Measurements from ENCODE around the gene GPC6.

Gene GPC6

GRCh38 chr13:94243551-94243950, 1016.9 kb downstream of the GPC6 start:
- no peak overlapping the region for H3K4me3 ChIP-seq (ENCODE audit: control insufficient read depth, low read depth, low read length)
- TF ChIP-seq, protein P1, sequence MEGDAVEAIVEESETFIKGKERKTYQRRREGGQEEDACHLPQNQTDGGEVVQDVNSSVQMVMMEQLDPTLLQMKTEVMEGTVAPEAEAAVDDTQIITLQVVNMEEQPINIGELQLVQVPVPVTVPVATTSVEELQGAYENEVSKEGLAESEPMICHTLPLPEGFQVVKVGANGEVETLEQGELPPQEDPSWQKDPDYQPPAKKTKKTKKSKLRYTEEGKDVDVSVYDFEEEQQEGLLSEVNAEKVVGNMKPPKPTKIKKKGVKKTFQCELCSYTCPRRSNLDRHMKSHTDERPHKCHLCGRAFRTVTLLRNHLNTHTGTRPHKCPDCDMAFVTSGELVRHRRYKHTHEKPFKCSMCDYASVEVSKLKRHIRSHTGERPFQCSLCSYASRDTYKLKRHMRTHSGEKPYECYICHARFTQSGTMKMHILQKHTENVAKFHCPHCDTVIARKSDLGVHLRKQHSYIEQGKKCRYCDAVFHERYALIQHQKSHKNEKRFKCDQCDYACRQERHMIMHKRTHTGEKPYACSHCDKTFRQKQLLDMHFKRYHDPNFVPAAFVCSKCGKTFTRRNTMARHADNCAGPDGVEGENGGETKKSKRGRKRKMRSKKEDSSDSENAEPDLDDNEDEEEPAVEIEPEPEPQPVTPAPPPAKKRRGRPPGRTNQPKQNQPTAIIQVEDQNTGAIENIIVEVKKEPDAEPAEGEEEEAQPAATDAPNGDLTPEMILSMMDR (IDR thresholded peaks at IDR 0.05; ENCODE audit: control insufficient read depth, insufficient read depth, low read depth, low read length, missing control alignments): no peak
- no peak for DNase-seq (ENCODE audit: low read depth)

- no peak for DNase-seq (ENCODE audit: low read depth)
- TF ChIP-seq, protein P1 (IDR thresholded peaks at IDR 0.05; ENCODE audit: control insufficient read depth, insufficient read depth, low read depth, low read length, missing control alignments): no peak
- H3K4me3 ChIP-seq (ENCODE audit: control insufficient read depth, low read depth, low read length): no peak overlapping the region
Measured at GRCh38 chr13:94246495-94246894, 1019.9 kb downstream of the GPC6 start.

DNA sequence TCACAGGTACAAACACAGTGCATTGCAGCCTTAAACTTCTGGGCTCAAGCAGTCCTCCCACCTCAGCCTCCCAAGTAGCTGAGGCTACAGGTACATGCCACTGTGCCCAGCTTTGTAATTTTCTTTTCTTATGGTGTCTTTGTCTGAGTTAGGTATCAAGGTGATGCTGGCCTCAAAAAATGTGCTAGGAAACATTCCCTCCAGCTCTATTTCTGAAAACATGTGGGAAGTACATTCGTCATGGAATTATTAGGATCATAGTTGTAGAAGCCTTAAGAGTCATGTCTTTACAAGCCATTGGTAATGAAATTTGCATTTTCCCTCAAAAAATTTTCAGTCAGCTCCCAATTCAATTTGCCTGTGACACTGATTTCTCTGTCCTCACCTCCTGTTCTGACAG, 1021.3 kb downstream of the GPC6 start:
- DNase-seq (ENCODE audit: low read depth): no peak
- H3K4me3 ChIP-seq (ENCODE audit: control insufficient read depth, low read depth, low read length): no peak overlapping the region
- TF ChIP-seq, protein P1 (IDR thresholded peaks at IDR 0.05; ENCODE audit: control insufficient read depth, insufficient read depth, low read depth, low read length, missing control alignments): no peak

DNA sequence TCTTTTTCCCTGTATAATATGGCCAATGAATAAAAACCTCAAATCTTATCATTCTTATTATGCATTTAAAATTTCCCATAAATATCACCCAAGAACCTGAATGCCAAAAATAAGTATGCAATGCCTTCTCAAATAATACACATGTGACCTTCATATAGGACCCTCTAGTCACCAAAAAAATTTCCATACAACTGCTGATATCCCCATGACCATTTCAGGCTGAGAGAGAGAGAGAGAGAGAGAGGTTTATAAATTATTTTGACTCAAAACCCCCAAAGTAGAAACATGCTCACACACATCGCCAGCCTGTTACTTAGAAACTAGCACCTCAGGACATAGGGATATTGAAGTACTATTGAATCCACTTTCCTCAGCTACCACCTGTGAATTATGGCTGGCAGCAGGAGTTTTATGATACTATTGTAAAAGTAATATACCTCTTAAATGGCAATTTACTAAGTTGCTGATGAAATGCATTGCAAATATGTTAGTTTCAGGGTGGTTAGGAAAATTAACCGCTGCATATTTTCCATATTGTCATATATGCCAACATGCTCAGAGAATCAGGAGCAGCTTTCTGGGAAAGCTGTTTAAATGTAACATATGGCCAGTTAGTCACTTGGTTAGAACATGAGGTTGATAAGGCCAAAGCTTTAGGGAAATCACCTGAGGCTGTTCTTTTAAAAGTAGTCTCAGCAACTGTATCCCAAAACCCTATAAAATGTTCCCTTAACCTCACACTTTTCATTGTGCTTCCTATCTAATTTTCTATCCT, 1022.0 kb downstream of the GPC6 start:
- TF ChIP-seq, protein P1 (IDR thresholded peaks at IDR 0.05; ENCODE audit: control insufficient read depth, insufficient read depth, low read depth, low read length, missing control alignments): no peak
- H3K4me3 ChIP-seq (ENCODE audit: control insufficient read depth, low read depth, low read length): no peak overlapping the region
- DNase-seq (ENCODE audit: low read depth): peak; percentile 7

GRCh38 chr13:94249512-94249911, 1022.9 kb downstream of the GPC6 start:
- H3K4me3 ChIP-seq (ENCODE audit: control insufficient read depth, low read depth, low read length): no peak overlapping the region
- DNase-seq (ENCODE audit: low read depth): peak; percentile 50
- TF ChIP-seq, protein P1 (IDR thresholded peaks at IDR 0.05; ENCODE audit: control insufficient read depth, insufficient read depth, low read depth, low read length, missing control alignments): no peak

GRCh38 chr13:94251831-94252608, 1025.4 kb downstream of the GPC6 start:
- no peak overlapping the region for H3K4me3 ChIP-seq (ENCODE audit: control insufficient read depth, low read depth, low read length)
- DNase-seq (ENCODE audit: low read depth): no peak
- TF ChIP-seq, protein P1 (IDR thresholded peaks at IDR 0.05; ENCODE audit: control insufficient read depth, insufficient read depth, low read depth, low read length, missing control alignments): no peak
